ENCODE results near the gene NBPF3. TPM values are rescaled to one million over a fixed set of nuclear protein-coding genes. Genes with fewer than 3 reads are reported as not detected.

The NBPF3 gene, protein sequence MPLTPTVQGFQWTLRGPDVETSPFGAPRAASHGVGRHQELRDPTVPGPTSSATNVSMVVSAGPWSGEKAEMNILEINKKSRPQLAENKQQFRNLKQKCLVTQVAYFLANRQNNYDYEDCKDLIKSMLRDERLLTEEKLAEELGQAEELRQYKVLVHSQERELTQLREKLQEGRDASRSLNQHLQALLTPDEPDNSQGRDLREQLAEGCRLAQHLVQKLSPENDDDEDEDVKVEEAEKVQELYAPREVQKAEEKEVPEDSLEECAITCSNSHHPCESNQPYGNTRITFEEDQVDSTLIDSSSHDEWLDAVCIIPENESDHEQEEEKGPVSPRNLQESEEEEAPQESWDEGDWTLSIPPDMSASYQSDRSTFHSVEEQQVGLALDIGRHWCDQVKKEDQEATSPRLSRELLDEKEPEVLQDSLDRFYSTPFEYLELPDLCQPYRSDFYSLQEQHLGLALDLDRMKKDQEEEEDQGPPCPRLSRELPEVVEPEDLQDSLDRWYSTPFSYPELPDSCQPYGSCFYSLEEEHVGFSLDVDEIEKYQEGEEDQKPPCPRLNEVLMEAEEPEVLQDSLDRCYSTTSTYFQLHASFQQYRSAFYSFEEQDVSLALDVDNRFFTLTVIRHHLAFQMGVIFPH
- total RNA-seq: 12.0 TPM
- polyA plus RNA-seq (ENCODE audit: insufficient read depth, low read depth, low replicate concordance): 5.5 TPM
- long read RNA-seq, donor 1, full-length matches to known transcripts: 1 of 1 reads
- long read RNA-seq, donor 1, partial matches to known transcripts: 0 of 1 reads
- long read RNA-seq, donor 1, other reads (novel, unspliced or antisense): 0 of 1 reads
- long read RNA-seq, donor 2: 0 reads
- long read RNA-seq, donor 3: 0 reads
- long read RNA-seq, donor 4: 0 reads
- long read RNA-seq, donor 5: 0 reads
- long read RNA-seq, donor 6, partial matches to known transcripts: 0 of 5 reads
- long read RNA-seq, donor 6, other reads (novel, unspliced or antisense): 5 of 5 reads
- long read RNA-seq, donor 7, partial matches to known transcripts: 1 of 4 reads
- long read RNA-seq, donor 7, other reads (novel, unspliced or antisense): 3 of 4 reads
- long read RNA-seq, donor 8: 0 reads
- long read RNA-seq, donor 9: 0 reads
- long read RNA-seq, donor 10, full-length matches to known transcripts: 2 of 2 reads
- long read RNA-seq, donor 10, partial matches to known transcripts: 0 of 2 reads
- long read RNA-seq, donor 10, other reads (novel, unspliced or antisense): 0 of 2 reads

DNA sequence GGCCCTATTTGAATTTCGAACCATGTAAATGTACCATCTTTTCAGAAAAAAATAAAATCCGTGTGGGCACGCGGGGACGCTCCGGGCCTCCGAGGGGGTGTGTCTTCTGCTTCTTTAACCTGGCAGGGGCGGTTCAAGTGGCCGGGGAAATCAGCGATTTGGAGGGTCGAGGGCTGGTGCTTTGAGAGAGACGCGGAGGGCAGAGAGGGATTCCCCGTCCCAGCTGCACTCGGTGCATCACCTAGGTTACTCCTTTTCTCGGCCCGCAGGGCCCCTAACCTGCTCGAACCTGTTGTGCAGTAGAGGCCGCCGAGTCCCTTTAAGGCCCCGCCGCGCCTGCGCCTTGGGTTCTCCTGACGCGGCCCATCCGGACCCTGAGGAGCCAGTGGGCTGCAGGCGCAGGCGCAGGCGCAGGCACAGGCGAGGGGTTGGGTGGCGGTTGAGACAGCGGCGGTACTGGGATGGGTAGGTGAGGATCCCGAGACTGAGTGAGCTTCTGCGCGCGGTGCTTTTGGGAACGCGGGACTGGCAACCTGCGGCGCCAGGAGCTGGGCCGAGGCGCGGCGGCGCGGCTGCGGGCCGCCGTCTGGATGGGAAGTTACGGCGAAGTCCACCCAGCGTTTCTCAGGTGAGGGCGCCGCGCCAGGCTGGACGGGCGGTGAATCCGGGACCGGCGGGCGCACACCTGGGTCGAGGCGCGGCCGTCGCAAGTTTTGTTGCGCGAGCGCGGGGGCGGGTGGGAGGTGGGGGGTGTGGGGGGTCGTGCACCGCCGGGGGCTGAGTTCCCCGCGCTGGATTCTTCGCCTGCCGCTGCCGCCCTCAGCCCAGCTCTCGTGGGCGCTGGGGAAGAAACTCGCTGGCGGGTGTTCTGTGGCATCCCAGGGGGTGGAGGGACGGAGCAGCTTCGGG lies at the start of gene NBPF3:
Gene NBPF3, plus strand, starts transcription at position 417 of the 909 bp plus-strand sequence. CDS start 4,950 bp downstream, outside the sequence.
- peak within 1 kb of the TSS; percentile 51 to 64 (median 51) for H3K9ac ChIP-seq (ENCODE audit: low read length in 3 of 3)
- no peak for FAIRE-seq
- intact Hi-C loops (cut with DNase I): no loop called here

DNA sequence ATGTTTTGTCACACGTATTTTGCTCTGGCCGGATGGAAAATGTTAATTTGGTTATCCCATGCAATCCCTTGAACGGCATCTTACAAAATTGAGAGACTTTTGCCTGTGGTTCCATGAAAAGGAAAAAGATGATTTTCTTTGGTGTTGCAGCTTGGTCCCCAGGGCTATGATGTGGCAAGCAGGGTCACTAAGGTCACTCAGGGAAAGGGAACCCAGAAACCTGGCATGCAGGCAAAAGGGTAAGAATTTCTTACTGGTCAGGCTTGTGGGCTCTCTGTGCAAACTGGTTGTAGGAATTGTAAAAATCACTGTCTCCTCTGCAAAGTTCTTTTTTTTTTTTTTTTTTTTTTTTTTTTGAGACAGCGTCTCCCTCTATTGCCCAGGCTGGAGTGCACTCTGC lies 48.4 kb upstream of the NBPF3 start:
- Histone ChIP-seq H3K9me3 (ENCODE audit: control insufficient read depth in 2 of 3, insufficient read depth in 1 of 3, low read length in 3 of 3) (no peaks in the 10 kb centered on the region), H3K27ac (ENCODE audit: low read depth in 2 of 2, low read length in 2 of 2) (no peak overlapping the region), H3K4me1 (ENCODE audit: control insufficient read depth in 2 of 3, insufficient read depth in 2 of 3, low read depth in 1 of 3, low read length in 3 of 3) (no peaks in the 10 kb centered on the region), H3K4me3 (ENCODE audit: low read length in 3 of 3) (no peak overlapping the region), H3K36me3 (ENCODE audit: control insufficient read depth in 2 of 3, insufficient read depth in 3 of 3, low read length in 3 of 3) (no peaks in the 10 kb centered on the region), H3K27me3 (ENCODE audit: control insufficient read depth, insufficient read depth, low read length) (no peaks in the 10 kb centered on the region), H3K9ac (ENCODE audit: low read length in 3 of 3) (no peak overlapping the region)
- FAIRE-seq: no peak
- no peak for DNase-seq
- intact Hi-C loops (cut with DNase I): no loop called here
- TF ChIP-seq, protein P1, sequence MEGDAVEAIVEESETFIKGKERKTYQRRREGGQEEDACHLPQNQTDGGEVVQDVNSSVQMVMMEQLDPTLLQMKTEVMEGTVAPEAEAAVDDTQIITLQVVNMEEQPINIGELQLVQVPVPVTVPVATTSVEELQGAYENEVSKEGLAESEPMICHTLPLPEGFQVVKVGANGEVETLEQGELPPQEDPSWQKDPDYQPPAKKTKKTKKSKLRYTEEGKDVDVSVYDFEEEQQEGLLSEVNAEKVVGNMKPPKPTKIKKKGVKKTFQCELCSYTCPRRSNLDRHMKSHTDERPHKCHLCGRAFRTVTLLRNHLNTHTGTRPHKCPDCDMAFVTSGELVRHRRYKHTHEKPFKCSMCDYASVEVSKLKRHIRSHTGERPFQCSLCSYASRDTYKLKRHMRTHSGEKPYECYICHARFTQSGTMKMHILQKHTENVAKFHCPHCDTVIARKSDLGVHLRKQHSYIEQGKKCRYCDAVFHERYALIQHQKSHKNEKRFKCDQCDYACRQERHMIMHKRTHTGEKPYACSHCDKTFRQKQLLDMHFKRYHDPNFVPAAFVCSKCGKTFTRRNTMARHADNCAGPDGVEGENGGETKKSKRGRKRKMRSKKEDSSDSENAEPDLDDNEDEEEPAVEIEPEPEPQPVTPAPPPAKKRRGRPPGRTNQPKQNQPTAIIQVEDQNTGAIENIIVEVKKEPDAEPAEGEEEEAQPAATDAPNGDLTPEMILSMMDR (IDR thresholded peaks at IDR 0.05; ENCODE audit: borderline replicate concordance, extremely low read depth, insufficient read depth): no peak

More for the DNA sequence above, at the start of gene NBPF3:
- DNase-seq: peak; percentile 93 to 97 (median 97)
- Histone ChIP-seq H3K27ac (ENCODE audit: low read depth in 2 of 2, low read length in 2 of 2) (peak within 1 kb of the TSS in 1 of 2 donors; percentile 27), H3K27me3 (ENCODE audit: control insufficient read depth, insufficient read depth, low read length) (no peaks in the 10 kb centered on the region), H3K36me3 (ENCODE audit: control insufficient read depth in 2 of 3, insufficient read depth in 3 of 3, low read length in 3 of 3) (no peaks in the 10 kb centered on the region), H3K9me3 (ENCODE audit: control insufficient read depth in 2 of 3, insufficient read depth in 1 of 3, low read length in 3 of 3) (no peaks in the 10 kb centered on the region), H3K4me1 (ENCODE audit: control insufficient read depth in 2 of 3, insufficient read depth in 2 of 3, low read depth in 1 of 3, low read length in 3 of 3) (peaks cover 0 to 7% (median 0%) of the 10 kb centered on the region in 3 donors), H3K4me3 (ENCODE audit: low read length in 3 of 3) (peak within 1 kb of the TSS; percentile 69 to 76 (median 71))
- TF ChIP-seq, protein P1 (IDR thresholded peaks at IDR 0.05; ENCODE audit: borderline replicate concordance, extremely low read depth, insufficient read depth): no peak

All from kidney (tissue), 22 donors.